Gastrocnemius medialis (tissue), 4 donors: ENCODE measurements around the gene ADRA2B.

ENCODE experiments used
- POLR2A ChIP-seq, 2 donors: fragments of 450-650 bp; IDR thresholded peaks; one replicate each; pipeline ENCODE4 v1.6.1; 2017; ENCODE audit warnings: antibody characterized with exemption in 2 of 2, mild to moderate bottlenecking in 2 of 2, moderate library complexity in 2 of 2
- TF ChIP-seq, protein P1 (sequence below), 5 experiments: fragments of 450-650 bp in 3 of 5; fragments of 200-600 bp in 2 of 5; sonication (generic) in 2 of 5; IDR thresholded peaks in 4 of 5; conservative IDR thresholded peaks in 1 of 5; 1 replicate in 4 of 5; 2 replicates in 1 of 5; pipeline ENCODE4 v1.5.1; 2016 to 2019; ENCODE audit warnings: antibody characterized with exemption in 5 of 5, mild to moderate bottlenecking in 3 of 5, moderate library complexity in 3 of 5

GRCh38 chr2:96161898-96162297 is 45.5 kb upstream of the ADRA2B start:
- TF ChIP-seq POLR2A (IDR thresholded peaks at IDR 0.05): no peak
- TF ChIP-seq, protein P1, sequence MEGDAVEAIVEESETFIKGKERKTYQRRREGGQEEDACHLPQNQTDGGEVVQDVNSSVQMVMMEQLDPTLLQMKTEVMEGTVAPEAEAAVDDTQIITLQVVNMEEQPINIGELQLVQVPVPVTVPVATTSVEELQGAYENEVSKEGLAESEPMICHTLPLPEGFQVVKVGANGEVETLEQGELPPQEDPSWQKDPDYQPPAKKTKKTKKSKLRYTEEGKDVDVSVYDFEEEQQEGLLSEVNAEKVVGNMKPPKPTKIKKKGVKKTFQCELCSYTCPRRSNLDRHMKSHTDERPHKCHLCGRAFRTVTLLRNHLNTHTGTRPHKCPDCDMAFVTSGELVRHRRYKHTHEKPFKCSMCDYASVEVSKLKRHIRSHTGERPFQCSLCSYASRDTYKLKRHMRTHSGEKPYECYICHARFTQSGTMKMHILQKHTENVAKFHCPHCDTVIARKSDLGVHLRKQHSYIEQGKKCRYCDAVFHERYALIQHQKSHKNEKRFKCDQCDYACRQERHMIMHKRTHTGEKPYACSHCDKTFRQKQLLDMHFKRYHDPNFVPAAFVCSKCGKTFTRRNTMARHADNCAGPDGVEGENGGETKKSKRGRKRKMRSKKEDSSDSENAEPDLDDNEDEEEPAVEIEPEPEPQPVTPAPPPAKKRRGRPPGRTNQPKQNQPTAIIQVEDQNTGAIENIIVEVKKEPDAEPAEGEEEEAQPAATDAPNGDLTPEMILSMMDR (IDR thresholded peaks at IDR 0.05 in 4 of 5, conservative IDR thresholded peaks at IDR 0.05 in 1 of 5): no peak
